ENCODE results near the gene RICTOR. TPM values are rescaled to one million over a fixed set of nuclear protein-coding genes. Genes with fewer than 3 reads are reported as not detected.

Gene RICTOR
- total and polyA plus RNA-seq, 4 donors, result 4.9 to 102 (median 19.7) TPM

DNA sequence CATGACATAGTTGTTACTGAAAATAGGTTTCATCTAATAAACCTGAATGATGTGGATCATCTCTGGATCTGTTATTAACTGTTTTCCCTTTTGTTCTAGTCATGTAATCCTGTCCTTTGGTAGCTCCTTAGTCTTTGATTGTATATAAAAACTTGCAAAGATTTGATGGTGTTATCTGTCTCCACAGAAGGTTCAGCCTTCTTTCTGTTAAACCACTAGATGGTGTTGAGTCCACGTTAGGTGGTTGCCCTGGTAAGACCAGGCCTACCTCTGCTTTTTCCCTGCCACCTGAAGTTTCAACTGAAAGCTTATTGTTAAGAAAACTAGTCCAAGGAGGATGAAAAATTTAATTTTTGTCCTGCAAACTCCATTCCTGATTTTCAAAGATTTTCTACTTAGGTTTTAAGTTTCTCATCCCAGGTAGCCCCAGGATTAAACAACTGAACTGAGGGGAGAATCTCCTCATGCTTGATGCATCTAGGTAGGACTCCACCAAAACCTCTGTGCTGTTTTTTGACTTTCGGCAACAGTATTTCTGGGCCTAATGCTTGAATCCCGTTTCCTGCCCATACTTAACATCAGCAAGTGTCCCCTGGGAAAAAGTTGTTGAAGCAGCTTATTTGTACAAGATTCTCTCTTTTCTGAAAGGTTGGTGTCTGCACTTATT, 68.5 kb downstream of the RICTOR start:
- peak in 1 of 3 donors; percentile 30 for DNase-seq
- Histone ChIP-seq H3K9ac (ENCODE audit: insufficient read depth in 1 of 2, low read length in 2 of 2) (no peak overlapping the region), H3K36me3 (ENCODE audit: control insufficient read depth in 4 of 4, insufficient read depth in 4 of 4, low read length in 4 of 4) (peaks cover 0 to 4% (median under 1%) of the 10 kb centered on the region in 4 donors), H3K27me3 (ENCODE audit: control insufficient read depth in 3 of 3, insufficient read depth in 3 of 3, low read length in 2 of 3) (no peaks in the 10 kb centered on the region), H3K4me3 (no peak overlapping the region), H3K9me3 (ENCODE audit: control insufficient read depth in 4 of 4, insufficient read depth in 3 of 4, low read length in 3 of 4) (peaks cover 0 to 2% (median 0%) of the 10 kb centered on the region in 4 donors), H3K27ac (ENCODE audit: low read depth in 1 of 2, low read length in 1 of 2) (peak overlapping the region in 1 of 2 donors; percentile 53), H3K4me1 (ENCODE audit: control insufficient read depth in 5 of 5, insufficient read depth in 5 of 5, low read length in 5 of 5) (peaks cover 0 to 4% (median 0%) of the 10 kb centered on the region in 5 donors)
- no peak for ATAC-seq (ENCODE audit: insufficient read depth, low FRiP score)
- TF ChIP-seq CTCF (IDR thresholded peaks at IDR 0.05; ENCODE audit: control extremely low read depth, extremely low read depth), result no peak
- whole genome bisulfite sequencing, 2 donors, result 58 to 59% methylated on average over 3 of the region's 3 CpGs

- TF ChIP-seq CTCF (IDR thresholded peaks at IDR 0.05; ENCODE audit: control extremely low read depth, extremely low read depth), result no peak
- ATAC-seq (ENCODE audit: insufficient read depth, low FRiP score) (no peak), DNase-seq (no peak)
- peaks cover 0 to 4% (median 0%) of the 10 kb centered on the region in 4 donors for H3K36me3 ChIP-seq (ENCODE audit: control insufficient read depth in 4 of 4, insufficient read depth in 4 of 4, low read length in 4 of 4)
- no peak overlapping the region for H3K9ac ChIP-seq (ENCODE audit: insufficient read depth in 1 of 2, low read length in 2 of 2)
- no peaks in the 10 kb centered on the region for H3K9me3 ChIP-seq (ENCODE audit: control insufficient read depth in 4 of 4, insufficient read depth in 3 of 4, low read length in 3 of 4)
- H3K4me3 ChIP-seq, result no peak overlapping the region
- H3K4me1 ChIP-seq (ENCODE audit: control insufficient read depth in 5 of 5, insufficient read depth in 5 of 5, low read length in 5 of 5), result peaks cover 0 to 2% (median 0%) of the 10 kb centered on the region in 5 donors
- H3K27me3 ChIP-seq (ENCODE audit: control insufficient read depth in 3 of 3, insufficient read depth in 3 of 3, low read length in 2 of 3), result no peaks in the 10 kb centered on the region
- no peak overlapping the region for H3K27ac ChIP-seq (ENCODE audit: low read depth in 1 of 2, low read length in 1 of 2)
- 83 to 93% methylated on average over 2 of the region's 2 CpGs for WGBS, 2 donors
Observed at GRCh38 chr5:39001683-39002082, 72.5 kb downstream of the RICTOR start.

- no peak overlapping the region for H3K9ac ChIP-seq (ENCODE audit: insufficient read depth in 1 of 2, low read length in 2 of 2)
- peaks cover 0 to 4% (median 0%) of the 10 kb centered on the region in 4 donors for H3K36me3 ChIP-seq (ENCODE audit: control insufficient read depth in 4 of 4, insufficient read depth in 4 of 4, low read length in 4 of 4)
- H3K27ac ChIP-seq (ENCODE audit: low read depth in 1 of 2, low read length in 1 of 2), result no peak overlapping the region
- H3K27me3 ChIP-seq (ENCODE audit: control insufficient read depth in 3 of 3, insufficient read depth in 3 of 3, low read length in 2 of 3), result no peaks in the 10 kb centered on the region
- WGBS, 2 donors, result 95 to 97% methylated on average over 2 of the region's 2 CpGs
- DNase-seq (no peak), ATAC-seq (ENCODE audit: insufficient read depth, low FRiP score) (no peak)
- H3K9me3 ChIP-seq (ENCODE audit: control insufficient read depth in 4 of 4, insufficient read depth in 3 of 4, low read length in 3 of 4), result no peaks in the 10 kb centered on the region
- H3K4me3 ChIP-seq, result no peak overlapping the region
- no peak for TF ChIP-seq CTCF (IDR thresholded peaks at IDR 0.05; ENCODE audit: control extremely low read depth, extremely low read depth)
- H3K4me1 ChIP-seq (ENCODE audit: control insufficient read depth in 5 of 5, insufficient read depth in 5 of 5, low read length in 5 of 5), result peaks cover 0 to 2% (median 0%) of the 10 kb centered on the region in 5 donors
Observed at GRCh38 chr5:38999037-38999436, 75.2 kb downstream of the RICTOR start.
